Measurements from ENCODE around the gene MRPL55. TPM values are rescaled to one million over a fixed set of nuclear protein-coding genes. Genes with fewer than 3 reads are reported as not detected.

MRPL55 gene
- total RNA-seq, 1 donor from 2014 or later: 33.4 TPM

DNA sequence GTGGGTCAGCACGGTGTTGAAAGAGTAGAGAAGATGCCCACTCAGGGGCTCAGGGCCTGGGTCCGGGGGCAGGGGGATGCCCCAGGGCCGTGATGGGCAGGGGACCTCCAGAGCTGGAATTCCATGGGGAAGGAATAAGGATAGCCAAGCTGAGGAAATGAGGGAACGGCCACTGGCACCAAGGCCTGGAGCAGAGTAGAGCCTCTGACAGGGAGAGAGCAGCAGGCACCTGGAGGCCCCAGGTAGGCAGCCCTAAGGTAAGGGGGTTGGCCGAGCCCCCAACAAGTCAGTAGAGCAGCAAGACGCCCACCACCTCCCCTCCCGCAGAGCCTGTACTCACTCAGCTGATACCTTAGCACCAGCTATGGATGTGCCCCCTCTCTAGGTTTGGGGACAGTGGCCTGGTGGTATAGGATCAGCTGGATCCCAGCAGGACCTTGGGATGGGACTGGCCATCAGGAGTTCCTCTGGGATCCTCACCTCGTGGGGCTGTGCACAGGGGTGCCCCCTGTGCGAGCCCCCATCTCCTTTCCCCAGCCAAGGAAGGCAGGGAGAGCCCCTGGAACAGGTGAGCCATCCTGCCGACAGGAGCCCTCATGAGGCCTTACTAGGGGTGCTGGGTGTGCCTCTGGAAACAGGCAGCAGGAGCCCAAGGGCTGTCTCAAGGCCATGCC, 47.6 kb downstream of the MRPL55 start:
- DNase-seq (ENCODE audit: low spot score in 2 of 2): no peak

DNA sequence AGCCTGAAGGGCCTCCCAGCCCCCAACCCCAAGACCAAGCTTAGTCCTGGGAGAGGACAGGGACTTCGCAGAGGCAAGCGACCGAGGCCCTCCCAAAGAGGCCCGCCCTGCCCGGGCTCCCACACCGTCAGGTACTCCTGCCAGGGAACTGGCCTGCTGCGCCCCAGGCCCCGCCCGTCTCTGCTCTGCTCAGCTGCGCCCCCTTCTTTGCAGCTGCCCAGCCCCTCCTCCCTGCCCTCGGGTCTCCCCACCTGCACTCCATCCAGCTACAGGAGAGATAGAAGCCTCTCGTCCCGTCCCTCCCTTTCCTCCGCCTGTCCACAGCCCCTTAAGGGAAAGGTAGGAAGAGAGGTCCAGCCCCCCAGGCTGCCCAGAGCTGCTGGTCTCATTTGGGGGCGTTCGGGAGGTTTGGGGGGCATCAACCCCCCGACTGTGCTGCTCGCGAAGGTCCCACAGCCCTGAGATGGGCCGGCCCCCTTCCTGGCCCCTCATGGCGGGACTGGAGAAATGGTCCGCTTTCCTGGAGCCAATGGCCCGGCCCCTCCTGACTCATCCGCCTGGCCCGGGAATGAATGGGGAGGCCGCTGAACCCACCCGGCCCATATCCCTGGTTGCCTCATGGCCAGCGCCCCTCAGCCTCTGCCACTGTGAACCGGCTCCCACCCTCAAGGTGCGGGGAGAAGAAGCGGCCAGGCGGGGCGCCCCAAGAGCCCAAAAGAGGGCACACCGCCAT, 48.5 kb downstream of the MRPL55 start:
- FAIRE-seq: no peak
- DNase-seq (ENCODE audit: low spot score in 2 of 2): no peak

More for the DNA sequence above, 47.6 kb downstream of the MRPL55 start:
- no peak for FAIRE-seq

- FAIRE-seq (no peak), DNase-seq (ENCODE audit: low spot score in 2 of 2) (no peak)
Observed at GRCh38 chr1:228059634-228060457, 49.3 kb downstream of the MRPL55 start.

DNA sequence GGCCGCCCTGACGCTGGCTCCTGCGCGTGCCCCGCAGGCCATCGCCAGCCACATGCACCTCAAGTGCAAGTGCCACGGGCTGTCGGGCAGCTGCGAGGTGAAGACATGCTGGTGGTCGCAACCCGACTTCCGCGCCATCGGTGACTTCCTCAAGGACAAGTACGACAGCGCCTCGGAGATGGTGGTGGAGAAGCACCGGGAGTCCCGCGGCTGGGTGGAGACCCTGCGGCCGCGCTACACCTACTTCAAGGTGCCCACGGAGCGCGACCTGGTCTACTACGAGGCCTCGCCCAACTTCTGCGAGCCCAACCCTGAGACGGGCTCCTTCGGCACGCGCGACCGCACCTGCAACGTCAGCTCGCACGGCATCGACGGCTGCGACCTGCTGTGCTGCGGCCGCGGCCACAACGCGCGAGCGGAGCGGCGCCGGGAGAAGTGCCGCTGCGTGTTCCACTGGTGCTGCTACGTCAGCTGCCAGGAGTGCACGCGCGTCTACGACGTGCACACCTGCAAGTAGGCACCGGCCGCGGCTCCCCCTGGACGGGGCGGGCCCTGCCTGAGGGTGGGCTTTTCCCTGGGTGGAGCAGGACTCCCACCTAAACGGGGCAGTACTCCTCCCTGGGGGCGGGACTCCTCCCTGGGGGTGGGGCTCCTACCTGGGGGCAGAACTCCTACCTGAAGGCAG, 50.0 kb downstream of the MRPL55 start:
- DNase-seq (ENCODE audit: low spot score in 2 of 2) (no peak), FAIRE-seq (no peak)

- FAIRE-seq (no peak), DNase-seq (ENCODE audit: low spot score in 2 of 2) (no peak)
Observed at GRCh38 chr1:228058172-228058948, 50.7 kb downstream of the MRPL55 start.

Small RNA genes lying within 50 kb of the gene (small RNA-seq; reads per million reads assigned to genes)
- gene AL359510.1: not detected

Other genes with a start within 250 kb of the MRPL55 start
- 1.2 TPM for gene WNT9A, start 161.4 kb downstream of the MRPL55 start, total RNA-seq
- gene WNT3A, start 102.3 kb downstream of the MRPL55 start, total RNA-seq: not detected
- 107 TPM for gene ARF1, start 26.6 kb downstream of the MRPL55 start, total RNA-seq
- 4.1 TPM for gene C1orf35, start 6.0 kb downstream of the MRPL55 start, total RNA-seq
- gene GUK1, start 31.0 kb upstream of the MRPL55 start, total RNA-seq: 130 TPM
- gene GJC2, start 40.6 kb upstream of the MRPL55 start, total RNA-seq: 0.82 TPM
- gene IBA57, start 56.5 kb upstream of the MRPL55 start, total RNA-seq: 2.9 TPM
- gene OBSCN, start 98.7 kb upstream of the MRPL55 start, total RNA-seq: 30.2 TPM